Stomach (tissue), 9 donors: ENCODE measurements around the gene RPL37A. TPM values are rescaled to one million over a fixed set of nuclear protein-coding genes. Genes with fewer than 3 reads are reported as not detected.

ENCODE experiments used
- DNase-seq, 2 donors: peaks; one replicate each; pipeline versions ENCODE4 v3.0.0 to v3.0.0-alpha.2; 2013 to 2019
- H3K27ac ChIP-seq, 5 donors: fragments of 200-600 bp in 4 of 5; sonication (generic) in 4 of 5; one replicate each; pipeline ENCODE4 v1.5.1; 2013 to 2019; ENCODE audit warnings: mild to moderate bottlenecking in 1 of 5, moderate library complexity in 1 of 5
- H3K27me3 ChIP-seq, 3 donors: fragments of 200-600 bp; sonication (generic); one replicate each; pipeline ENCODE4 v1.5.1; 2017 to 2019; ENCODE audit warnings: mixed run types in 1 of 3
- H3K36me3 ChIP-seq, 4 donors: fragments of 200-600 bp; sonication (generic); 1 replicate in 3 of 4; 2 replicates in 1 of 4; pipeline ENCODE4 v1.5.1; 2016 to 2019
- H3K4me1 ChIP-seq, 4 donors: fragments of 200-600 bp; sonication (generic); one replicate each; pipeline ENCODE4 v1.5.1; 2016 to 2019
- H3K4me3 ChIP-seq, 4 donors: fragments of 200-600 bp; sonication (generic) in 3 of 4; one replicate each; pipeline ENCODE4 v1.5.1; 2016 to 2019; ENCODE audit warnings: mild to moderate bottlenecking in 1 of 4
- H3K9me3 ChIP-seq, 4 donors: fragments of 200-600 bp; sonication (generic); one replicate each; pipeline ENCODE4 v1.5.1; 2016 to 2019
- CTCF ChIP-seq, 7 experiments: fragments of 450-650 bp in 4 of 7; fragments of 200-600 bp in 3 of 7; sonication (generic) in 3 of 7; IDR thresholded peaks; one replicate each; pipeline ENCODE4 v1.5.1; 2016 to 2019; ENCODE audit warnings: antibody characterized with exemption in 7 of 7, control low read depth in 2 of 7, mild to moderate bottlenecking in 1 of 7
- EP300 ChIP-seq: sonication (generic); formaldehyde crosslinking; IDR thresholded peaks from one replicate; pipeline ENCODE4 v1.6.1; 2017; ENCODE audit warnings: antibody characterized with exemption
- POLR2A ChIP-seq, 4 donors: fragments of 450-650 bp; IDR thresholded peaks; one replicate each; pipeline ENCODE4 v1.6.1; 2016; ENCODE audit warnings: antibody characterized with exemption in 4 of 4, control low read depth in 2 of 4, mild to moderate bottlenecking in 1 of 4, moderate library complexity in 1 of 4
- POLR2AphosphoS5 ChIP-seq, 3 donors: sonication (generic); formaldehyde crosslinking; IDR thresholded peaks; one replicate each; pipeline ENCODE4 v1.6.1; 2016; ENCODE audit warnings: antibody characterized with exemption in 3 of 3
- WGBS, 5 donors: extraction: QIAGEN DNeasy Blood & Tissue Kit in 3 of 5; methylation state at CpG; one replicate each; pipeline versions ENCODE4 v1.1.5 to v1.1.7; 2013 to 2018; 5-methylcytosine and 5-hydroxymethylcytosine counted together
- intact Hi-C: fragments of 100-400 bp; cut with DNase I; formaldehyde crosslinking; loops from one replicate; pipeline ENCODE4 v1.15.1; 2023; ENCODE audit warnings: low total_unique reads
- polyA plus RNA-seq, 3 donors: library from polyadenylated mRNA; stranded (reverse); fragments of 200-250 nt; gene quantifications; one replicate each; pipeline ENCODE4 v1.2.3, GENCODE V29; 2013
- total RNA-seq, 5 donors: library from RNA; depleted of rRNA; stranded (reverse); fragments of >200 nt; gene quantifications; one replicate each; pipeline versions ENCODE4 v1.1.0 to v1.2.3, GENCODE V29; 2014 to 2016
- donor health status: healthy with polysubstance abuse.
- donor health status: Bipolar disorder and iron deficiency.
- donor health status: healthy.

RPL37A gene
- total and polyA plus RNA-seq, 8 donors: 115 to 5,853 (median 2,284) TPM

- intact Hi-C loops: no loop called here
- Histone ChIP-seq H3K4me1 (no peaks in the 10 kb centered on the region), H3K9me3 (no peaks in the 10 kb centered on the region), H3K4me3 (no peak overlapping the region), H3K27ac (no peak overlapping the region), H3K36me3 (peaks cover 16 to 92% (median 86%) of the 10 kb centered on the region in 4 donors), H3K27me3 (no peaks in the 10 kb centered on the region)
- DNase-seq: no peak
- WGBS, 5 donors: 77 to 100% (median 95%) methylated on average over 1 of the region's 1 CpG
- TF ChIP-seq POLR2AphosphoS5 (IDR thresholded peaks at IDR 0.05) (no peak), POLR2A (IDR thresholded peaks at IDR 0.05) (no peak), CTCF (IDR thresholded peaks at IDR 0.05) (no peak), EP300 (no peak)
Observed at GRCh38 chr2:216478791-216479190, 19.9 kb upstream of the RPL37A start.

- intact Hi-C loops: no loop called here
- H3K4me3 ChIP-seq: no peak overlapping the region
- H3K9me3 ChIP-seq: no peaks in the 10 kb centered on the region
- H3K27ac ChIP-seq: no peak overlapping the region
- no peaks in the 10 kb centered on the region for H3K4me1 ChIP-seq
- no peaks in the 10 kb centered on the region for H3K27me3 ChIP-seq
- DNase-seq: no peak
- TF ChIP-seq EP300 (no peak), CTCF (IDR thresholded peaks at IDR 0.05) (no peak), POLR2A (IDR thresholded peaks at IDR 0.05) (no peak), POLR2AphosphoS5 (IDR thresholded peaks at IDR 0.05) (no peak)
- H3K36me3 ChIP-seq: peaks cover 16 to 84% (median 81%) of the 10 kb centered on the region in 4 donors
- 88 to 97% (median 90%) methylated on average over 3 of the region's 3 CpGs for WGBS, 5 donors
Observed at GRCh38 chr2:216480221-216480620, 18.4 kb upstream of the RPL37A start.

GRCh38 chr2:216482640-216483039 is 16.0 kb upstream of the RPL37A start:
- Histone ChIP-seq H3K27ac (no peak overlapping the region), H3K9me3 (no peaks in the 10 kb centered on the region), H3K4me1 (no peaks in the 10 kb centered on the region), H3K4me3 (no peak overlapping the region), H3K27me3 (no peaks in the 10 kb centered on the region), H3K36me3 (peaks cover 16 to 60% (median 59%) of the 10 kb centered on the region in 4 donors)
- intact Hi-C loops: no loop called here
- WGBS, 5 donors: 74 to 94% (median 83%) methylated on average over 2 of the region's 2 CpGs
- DNase-seq: no peak
- TF ChIP-seq POLR2A (IDR thresholded peaks at IDR 0.05) (no peak), CTCF (IDR thresholded peaks at IDR 0.05) (no peak), EP300 (no peak), POLR2AphosphoS5 (IDR thresholded peaks at IDR 0.05) (no peak)

- 79 to 100% (median 88%) methylated on average over 3 of the region's 3 CpGs for WGBS, 5 donors
- H3K27me3 ChIP-seq: no peaks in the 10 kb centered on the region
- no peak for DNase-seq
- intact Hi-C loops: no loop called here
- H3K27ac ChIP-seq: no peak overlapping the region
- peaks cover 5 to 35% (median 34%) of the 10 kb centered on the region in 4 donors for H3K36me3 ChIP-seq
- no peaks in the 10 kb centered on the region for H3K4me1 ChIP-seq
- H3K9me3 ChIP-seq: no peaks in the 10 kb centered on the region
- H3K4me3 ChIP-seq: no peak overlapping the region
- TF ChIP-seq POLR2AphosphoS5 (IDR thresholded peaks at IDR 0.05) (no peak), CTCF (IDR thresholded peaks at IDR 0.05) (no peak), EP300 (no peak), POLR2A (IDR thresholded peaks at IDR 0.05) (no peak)
Observed at GRCh38 chr2:216485237-216485636, 13.4 kb upstream of the RPL37A start.
